ENCODE measurements around the gene GPR155. TPM values are rescaled to one million over a fixed set of nuclear protein-coding genes. Genes with fewer than 3 reads are reported as not detected.

Gene GPR155
- total and polyA plus RNA-seq, 9 of the 15 experiments (the other 6 are each of a cell fraction or from before 2014, with no cell fraction given): 0.04 to 0.40 (median 0.11) TPM; not detected in 1

GRCh38 chr2:174454566-174454965, 32.3 kb downstream of the GPR155 start (continued):
- TF ChIP-seq ZNF407 (IDR thresholded peaks at IDR 0.05; ENCODE audit: low read depth) (no peak), PHB2 (IDR thresholded peaks at IDR 0.05; ENCODE audit: low read depth) (no peak), OTX1 (CRISPR knock-in tag; IDR thresholded peaks at IDR 0.05) (peak; percentile 81; the same call in 1 of the 2 replicates), CHD2 (IDR thresholded peaks at IDR 0.05; ENCODE audit: low read depth, low read length) (no peak), ZNF512 (tag; IDR thresholded peaks at IDR 0.05) (peak; percentile 68), ZBTB26 (CRISPR knock-in tag; IDR thresholded peaks at IDR 0.05) (peak; percentile 51; the same call in 1 of the 2 replicates), MNT (conservative IDR thresholded peaks at IDR 0.05) (no peak), FOXA1 (IDR thresholded peaks at IDR 0.05; ENCODE audit: borderline replicate concordance) (no peak), ELF4 (CRISPR knock-in tag; IDR thresholded peaks at IDR 0.05) (peak; percentile 44; the same call in 1 of the 2 replicates)

Data from K562 (cell line).